ENCODE results near the gene TSHR. TPM values are rescaled to one million over a fixed set of nuclear protein-coding genes. Genes with fewer than 3 reads are reported as not detected.

The TSHR gene
- total RNA-seq, 4 donors from 2014 or later, result 0.84 TPM; not detected in 3

- no peaks in the 10 kb centered on the region for H3K9me3 ChIP-seq
- peaks cover 0 to 15% (median 2%) of the 10 kb centered on the region in 4 donors for H3K4me1 ChIP-seq
- H3K36me3 ChIP-seq, result peaks cover 0 to 5% (median 0%) of the 10 kb centered on the region in 3 donors
- TF ChIP-seq EP300 (IDR thresholded peaks at IDR 0.05) (peak in 1 of 2 donors; percentile 62), POLR2A (IDR thresholded peaks at IDR 0.05) (no peak), CTCF (IDR thresholded peaks at IDR 0.05) (no peak)
- H3K27ac ChIP-seq, result peak overlapping the region; percentile 93
- H3K27me3 ChIP-seq, result no peaks in the 10 kb centered on the region
- peak overlapping the region; percentile 44 to 71 (median 56) for H3K4me3 ChIP-seq
- DNase-seq (ENCODE audit: low spot score in 2 of 2), result peak; percentile 37 to 55
- WGBS, 2 donors, result 8 to 15% methylated on average over 10 of the region's 10 CpGs
Observed at GRCh38 chr14:81169711-81170103, 214.3 kb downstream of the TSHR start.

GRCh38 chr14:81170104-81170828 is 214.8 kb downstream of the TSHR start:
- peaks cover 0 to 5% (median 0%) of the 10 kb centered on the region in 3 donors for H3K36me3 ChIP-seq
- peak overlapping the region; percentile 44 to 71 (median 56) for H3K4me3 ChIP-seq
- DNase-seq (ENCODE audit: low spot score in 2 of 2), result peak; percentile 89
- H3K27ac ChIP-seq, result peak overlapping the region; percentile 93
- no peaks in the 10 kb centered on the region for H3K27me3 ChIP-seq
- no peaks in the 10 kb centered on the region for H3K9me3 ChIP-seq
- 1 to 2% methylated on average over 6 to 20 of the region's 28 CpGs for WGBS, 2 donors
- H3K4me1 ChIP-seq, result peaks cover 0 to 15% (median 2%) of the 10 kb centered on the region in 4 donors
- peak; percentile 85 to 91 (median 88) for TF ChIP-seq CTCF (IDR thresholded peaks at IDR 0.05)
- TF ChIP-seq POLR2A (IDR thresholded peaks at IDR 0.05), result peak; percentile 36 to 89
- TF ChIP-seq EP300 (IDR thresholded peaks at IDR 0.05), result peak in 1 of 2 donors; percentile 90

GRCh38 chr14:81170829-81171195 is 215.4 kb downstream of the TSHR start:
- Histone ChIP-seq H3K9me3 (no peaks in the 10 kb centered on the region), H3K4me1 (peaks cover 0 to 15% (median 2%) of the 10 kb centered on the region in 4 donors), H3K27ac (peak overlapping the region; percentile 93), H3K36me3 (peaks cover 0 to 5% (median 0%) of the 10 kb centered on the region in 3 donors), H3K27me3 (no peaks in the 10 kb centered on the region), H3K4me3 (peak overlapping the region in 3 of 4 donors; percentile 44 to 71 (median 61))
- WGBS, 2 donors, result 12 to 15% methylated on average over 3 of the region's 3 CpGs
- TF ChIP-seq POLR2A (IDR thresholded peaks at IDR 0.05), result no peak
- peak in 2 of 5 experiments; percentile 0 to 1 for TF ChIP-seq CTCF (IDR thresholded peaks at IDR 0.05)
- no peak for DNase-seq (ENCODE audit: low spot score in 2 of 2)

GRCh38 chr14:81172353-81172752 is 216.9 kb downstream of the TSHR start:
- DNase-seq (ENCODE audit: low spot score in 2 of 2), result no peak

More at GRCh38 chr14:81172353-81172752, 216.9 kb downstream of the TSHR start:
- Histone ChIP-seq H3K4me3 (no peak overlapping the region), H3K36me3 (peaks cover 0 to 5% (median 0%) of the 10 kb centered on the region in 3 donors), H3K27ac (no peak overlapping the region), H3K4me1 (peaks cover 3 to 24% (median 6%) of the 10 kb centered on the region in 4 donors), H3K9me3 (no peaks in the 10 kb centered on the region), H3K27me3 (no peaks in the 10 kb centered on the region)
- 79 to 81% methylated on average over 2 of the region's 2 CpGs for WGBS, 2 donors
- TF ChIP-seq POLR2A (IDR thresholded peaks at IDR 0.05), result no peak
- TF ChIP-seq EP300 (IDR thresholded peaks at IDR 0.05), result no peak
- TF ChIP-seq CTCF (IDR thresholded peaks at IDR 0.05), result no peak

Data from tibial nerve (tissue), 4 donors.